HG02885 (cell line): Measurements from ENCODE around the gene CBARP.
A peak's percentile ranks its signal among the peaks of the same experiment; 100 is the strongest.
"Not testable (repeated sequence)": the region's sequence is repeated elsewhere in the genome, so short reads cannot be mapped to it uniquely, and the experiment has no call there.

ENCODE experiments used
- ATAC-seq: cut with Tn5 transposase; IDR thresholded peaks from one replicate; pipeline ENCODE4 v1.9.1; 2021; ENCODE audit warnings: mild to moderate bottlenecking; ENCODE audit not compliant: unreplicated experiment, poor library complexity

The CBARP gene

GRCh38 chr19:1218751-1219567 is 18.8 kb downstream of the CBARP start:
- no peak for ATAC-seq

- ATAC-seq: no peak
Observed at GRCh38 chr19:1217366-1217765, 20.4 kb downstream of the CBARP start.

DNA sequence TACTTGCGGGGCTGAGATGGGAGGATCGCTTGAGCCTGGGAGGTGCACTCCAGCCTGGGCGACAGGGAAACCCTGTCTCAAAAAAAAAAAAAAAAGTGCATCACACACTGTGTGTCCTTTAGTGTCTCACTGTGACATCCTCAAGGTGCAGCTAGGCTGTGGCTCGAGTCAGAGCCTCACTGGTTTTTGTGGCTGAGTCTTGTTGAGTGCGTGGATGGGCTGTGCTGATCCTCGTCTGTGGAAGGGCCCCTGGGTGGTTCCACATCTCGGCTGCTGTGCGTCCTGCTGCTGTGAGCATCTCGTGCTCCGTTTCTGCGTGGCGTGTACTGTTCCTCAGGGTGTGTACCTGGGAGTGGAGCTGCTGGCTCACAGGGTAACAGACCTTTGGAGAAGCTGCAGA is 21.0 kb downstream of the CBARP start:
- ATAC-seq: no peak

DNA sequence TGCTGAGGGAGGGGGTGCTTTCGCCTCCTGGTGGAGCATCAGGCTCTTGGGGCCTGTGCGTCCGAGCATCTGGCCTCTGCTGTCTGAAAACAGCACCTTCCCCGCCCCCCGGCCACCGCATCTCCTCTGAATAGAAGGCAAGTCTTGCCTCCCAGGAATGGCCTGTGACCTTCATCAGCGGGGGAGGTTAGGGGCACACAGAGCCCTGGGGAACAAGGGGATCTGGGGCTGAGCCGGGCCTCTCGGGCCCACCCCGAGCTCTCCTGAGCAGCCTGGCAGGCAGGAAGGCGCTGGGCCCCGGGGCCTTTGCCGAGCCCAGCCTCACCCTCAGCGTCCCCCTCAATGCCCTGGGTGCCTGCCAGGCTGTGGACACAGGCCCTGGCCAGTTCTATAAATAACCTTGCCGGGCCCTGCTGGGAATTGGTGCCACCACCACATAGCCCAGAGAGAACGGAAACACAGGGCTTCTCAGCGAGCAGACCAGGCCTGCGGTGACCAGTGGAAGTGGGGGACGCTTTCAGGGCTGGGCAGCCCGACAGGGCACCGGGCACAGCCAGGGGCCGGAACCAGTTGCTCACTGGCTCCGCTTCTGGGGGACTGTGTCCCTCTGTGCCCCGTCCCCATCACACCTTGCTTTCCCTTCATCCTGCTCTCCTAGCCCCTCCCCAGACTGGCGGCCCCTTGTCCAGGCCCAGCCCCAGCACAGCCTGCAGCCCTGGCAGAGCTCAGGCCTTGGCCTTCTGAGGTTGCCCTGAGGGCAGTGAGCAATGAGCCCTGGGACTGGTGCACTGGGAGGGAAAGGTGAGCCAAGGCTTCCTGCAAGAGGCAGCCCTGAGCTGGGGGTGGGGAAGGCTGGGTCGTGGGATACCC is 22.7 kb downstream of the CBARP start:
- ATAC-seq: no peak

GRCh38 chr19:1214299-1214861 is 23.4 kb downstream of the CBARP start:
- no peak for ATAC-seq

DNA sequence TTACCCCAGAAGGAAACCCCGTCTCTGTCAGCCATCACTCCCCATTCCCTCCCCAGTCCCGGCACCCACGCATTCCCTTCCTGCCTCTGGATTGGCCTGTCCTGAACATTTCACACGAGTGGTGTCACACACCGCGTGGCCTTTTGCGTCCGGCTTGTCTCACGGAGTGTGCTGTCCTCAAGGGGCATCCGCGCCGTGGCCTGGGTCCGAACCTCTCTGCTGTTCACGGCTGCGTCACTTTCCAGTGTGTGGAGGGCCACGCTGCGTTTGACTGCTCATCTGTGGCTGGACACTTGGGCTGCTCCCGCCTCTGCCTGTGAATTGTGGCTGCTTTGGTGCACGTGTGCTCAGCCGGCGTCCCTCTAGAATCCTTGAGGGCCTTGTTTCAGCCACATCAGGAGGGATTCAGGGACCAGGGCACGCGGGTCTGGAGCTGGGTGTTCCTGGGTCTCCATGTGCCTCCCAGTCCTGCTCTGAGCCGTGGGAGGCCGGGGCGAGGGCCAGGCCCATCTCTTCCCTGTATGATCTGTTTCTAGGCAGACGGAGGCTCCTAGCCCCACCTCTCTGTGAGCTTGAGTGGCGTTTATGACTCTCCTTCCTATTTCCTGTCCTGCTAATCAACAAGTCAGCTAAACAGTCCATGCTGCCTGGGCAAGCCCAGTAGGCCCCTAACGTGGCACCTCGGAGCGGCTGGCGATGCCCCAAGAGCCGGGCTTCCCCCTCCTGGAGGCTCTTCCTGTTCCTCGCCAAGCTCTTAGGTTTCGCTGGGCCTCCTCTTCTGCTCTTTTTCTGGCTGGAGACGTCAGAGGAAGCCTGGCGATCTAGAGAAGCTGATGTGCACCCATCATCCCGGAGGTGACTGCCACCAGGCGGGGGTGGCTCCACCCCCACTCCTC is 24.2 kb downstream of the CBARP start:
- no peak for ATAC-seq

GRCh38 chr19:1211494-1212234 is 26.1 kb downstream of the CBARP start:
- no peak for ATAC-seq

- ATAC-seq: no peak
Observed at GRCh38 chr19:1210227-1210538, 27.6 kb downstream of the CBARP start.

GRCh38 chr19:1208830-1209229 is 29.0 kb downstream of the CBARP start:
- ATAC-seq: not testable (repeated sequence)

DNA sequence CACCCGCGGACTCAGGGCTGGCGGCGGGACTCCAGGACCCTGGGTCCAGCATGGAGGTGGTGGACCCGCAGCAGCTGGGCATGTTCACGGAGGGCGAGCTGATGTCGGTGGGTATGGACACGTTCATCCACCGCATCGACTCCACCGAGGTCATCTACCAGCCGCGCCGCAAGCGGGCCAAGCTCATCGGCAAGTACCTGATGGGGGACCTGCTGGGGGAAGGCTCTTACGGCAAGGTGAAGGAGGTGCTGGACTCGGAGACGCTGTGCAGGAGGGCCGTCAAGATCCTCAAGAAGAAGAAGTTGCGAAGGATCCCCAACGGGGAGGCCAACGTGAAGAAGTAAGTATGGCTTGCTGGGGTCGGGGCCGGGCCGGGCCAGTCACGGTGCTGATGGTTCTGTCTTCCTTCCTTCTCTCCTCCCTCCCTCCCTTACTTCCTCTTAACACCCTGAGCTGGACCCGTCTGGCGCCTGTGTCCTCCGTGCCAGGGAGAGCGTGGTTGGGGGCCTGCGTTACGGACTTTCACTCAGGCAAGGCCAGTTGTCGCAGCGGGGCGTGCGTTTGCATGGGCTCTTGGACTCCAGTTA is 30.8 kb downstream of the CBARP start:
- no peak for ATAC-seq

DNA sequence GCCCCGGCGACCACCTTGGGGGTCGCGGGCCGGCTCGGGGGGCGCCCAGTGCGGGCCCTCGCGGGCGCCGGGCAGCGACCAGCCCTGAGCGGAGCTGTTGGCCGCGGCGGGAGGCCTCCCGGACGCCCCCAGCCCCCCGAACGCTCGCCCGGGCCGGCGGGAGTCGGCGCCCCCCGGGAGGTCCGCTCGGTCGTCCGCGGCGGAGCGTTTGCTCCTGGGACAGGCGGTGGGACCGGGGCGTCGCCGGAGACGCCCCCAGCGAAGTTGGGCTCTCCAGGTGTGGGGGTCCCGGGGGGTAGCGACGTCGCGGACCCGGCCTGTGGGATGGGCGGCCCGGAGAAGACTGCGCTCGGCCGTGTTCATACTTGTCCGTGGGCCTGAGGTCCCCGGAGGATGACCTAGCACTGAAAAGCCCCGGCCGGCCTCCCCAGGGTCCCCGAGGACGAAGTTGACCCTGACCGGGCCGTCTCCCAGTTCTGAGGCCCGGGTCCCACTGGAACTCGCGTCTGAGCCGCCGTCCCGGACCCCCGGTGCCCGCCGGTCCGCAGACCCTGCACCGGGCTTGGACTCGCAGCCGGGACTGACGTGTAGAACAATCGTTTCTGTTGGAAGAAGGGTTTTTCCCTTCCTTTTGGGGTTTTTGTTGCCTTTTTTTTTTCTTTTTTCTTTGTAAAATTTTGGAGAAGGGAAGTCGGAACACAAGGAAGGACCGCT is 31.5 kb downstream of the CBARP start:
- no peak for ATAC-seq

GRCh38 chr19:1205114-1206099 is 32.4 kb downstream of the CBARP start, which contains the start of gene STK11:
STK11 (plus strand) TSS chr19:1205778; CDS start chr19:1206914, 1,136 bp downstream.
- peak; percentile 88 for ATAC-seq

GRCh38 chr19:1200614-1201013 is 37.2 kb downstream of the CBARP start:
- not testable (repeated sequence) for ATAC-seq

DNA sequence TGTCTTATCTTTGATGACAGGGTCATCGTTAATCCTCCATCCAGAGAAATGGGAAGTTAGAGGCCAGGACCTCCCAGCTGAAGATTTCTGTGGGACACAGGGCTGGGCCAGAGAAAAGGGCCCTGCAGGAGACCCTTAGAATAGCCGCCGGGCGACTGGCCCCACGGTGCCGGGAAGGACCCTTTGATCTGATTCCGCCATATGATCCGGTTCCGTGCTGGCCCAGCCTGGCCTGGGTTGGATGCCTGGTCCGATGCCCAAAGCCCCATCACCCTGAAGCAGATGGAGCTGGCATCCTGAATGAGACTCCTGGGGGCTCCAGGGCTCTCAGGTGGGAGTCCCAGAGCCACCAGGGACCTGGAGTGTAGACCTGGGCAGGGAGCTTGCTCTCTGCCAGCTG is 38.3 kb downstream of the CBARP start:
- no peak for ATAC-seq

DNA sequence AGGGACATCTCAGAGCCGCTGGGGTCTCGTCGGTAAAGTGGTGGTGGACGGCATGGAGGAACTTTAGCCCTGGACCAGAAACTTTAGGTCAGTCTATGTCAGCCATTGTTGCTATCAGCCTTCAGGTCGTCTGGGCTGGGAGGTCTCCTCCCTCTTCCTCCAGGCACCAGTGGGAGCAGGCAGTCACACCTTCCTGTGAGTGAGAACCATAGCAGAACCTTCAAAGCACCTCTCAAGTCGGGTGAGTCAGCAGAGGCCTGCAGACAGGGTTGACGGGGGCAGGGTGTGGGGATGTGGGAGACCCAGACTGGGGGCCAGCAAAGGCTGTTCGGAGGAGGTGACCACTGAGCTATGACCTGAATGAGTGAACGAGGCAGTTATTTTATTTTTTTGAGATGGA is 48.4 kb downstream of the CBARP start:
- ATAC-seq: no peak

DNA sequence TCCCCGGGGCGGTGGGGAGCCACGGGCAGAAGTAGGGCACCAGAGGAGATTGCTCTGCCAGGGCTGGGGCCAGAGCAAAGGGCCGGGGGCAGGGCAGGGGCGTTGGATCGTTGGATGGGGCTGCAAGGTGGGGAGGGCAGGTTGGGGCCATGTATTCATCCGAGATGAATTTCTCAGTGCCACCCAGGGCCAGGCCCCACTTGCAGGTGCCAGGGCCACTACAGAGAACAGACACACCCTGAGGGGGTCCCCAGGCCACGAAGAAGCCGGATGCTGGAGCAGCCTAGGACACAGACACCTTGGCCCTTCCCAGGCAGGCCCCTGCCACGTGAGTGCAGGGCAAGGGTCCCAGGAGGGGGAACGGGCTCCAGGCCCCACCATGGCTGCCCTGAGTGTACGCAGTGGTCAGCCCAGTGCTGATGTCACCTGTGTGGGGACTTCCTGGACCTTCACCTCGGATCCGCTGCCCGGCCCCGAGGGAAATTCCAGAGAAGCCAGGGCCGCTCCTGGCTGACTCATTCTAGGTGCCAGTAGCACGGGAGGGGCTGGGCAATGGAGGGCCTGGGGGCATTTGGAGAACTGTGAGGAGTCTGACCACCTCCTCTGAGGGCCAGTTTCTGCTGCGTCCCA is 54.1 kb downstream of the CBARP start:
- no peak for ATAC-seq

GRCh38 chr19:1182727-1183126 is 55.1 kb downstream of the CBARP start:
- ATAC-seq: no peak
